HFF-Myc (cell line): ENCODE data around the gene KCNN1.

Experiments used
- DNase-seq: peaks from one replicate; pipeline ENCODE4 v3.0.0-alpha.2; 2011; ENCODE audit warnings: low read depth; ENCODE audit errors: extremely low read depth
- H3K4me3 ChIP-seq: replicated peaks from 2 replicates; pipeline ENCODE4 v1.5.1; 2011; ENCODE audit warnings: low read depth, mild to moderate bottlenecking, control low read depth, low read length
- CTCF ChIP-seq: IDR thresholded peaks from 2 replicates; pipeline ENCODE4 v1.5.1; 2012; ENCODE audit warnings: mild to moderate bottlenecking, low read depth, low read length, control low read depth; ENCODE audit errors: missing control alignments

KCNN1 gene

GRCh38 chr19:18010149-18010548 lies 43.2 kb downstream of the KCNN1 start:
- DNase-seq: no peak
- H3K4me3 ChIP-seq: no peak overlapping the region
- TF ChIP-seq CTCF: no peak

DNA sequence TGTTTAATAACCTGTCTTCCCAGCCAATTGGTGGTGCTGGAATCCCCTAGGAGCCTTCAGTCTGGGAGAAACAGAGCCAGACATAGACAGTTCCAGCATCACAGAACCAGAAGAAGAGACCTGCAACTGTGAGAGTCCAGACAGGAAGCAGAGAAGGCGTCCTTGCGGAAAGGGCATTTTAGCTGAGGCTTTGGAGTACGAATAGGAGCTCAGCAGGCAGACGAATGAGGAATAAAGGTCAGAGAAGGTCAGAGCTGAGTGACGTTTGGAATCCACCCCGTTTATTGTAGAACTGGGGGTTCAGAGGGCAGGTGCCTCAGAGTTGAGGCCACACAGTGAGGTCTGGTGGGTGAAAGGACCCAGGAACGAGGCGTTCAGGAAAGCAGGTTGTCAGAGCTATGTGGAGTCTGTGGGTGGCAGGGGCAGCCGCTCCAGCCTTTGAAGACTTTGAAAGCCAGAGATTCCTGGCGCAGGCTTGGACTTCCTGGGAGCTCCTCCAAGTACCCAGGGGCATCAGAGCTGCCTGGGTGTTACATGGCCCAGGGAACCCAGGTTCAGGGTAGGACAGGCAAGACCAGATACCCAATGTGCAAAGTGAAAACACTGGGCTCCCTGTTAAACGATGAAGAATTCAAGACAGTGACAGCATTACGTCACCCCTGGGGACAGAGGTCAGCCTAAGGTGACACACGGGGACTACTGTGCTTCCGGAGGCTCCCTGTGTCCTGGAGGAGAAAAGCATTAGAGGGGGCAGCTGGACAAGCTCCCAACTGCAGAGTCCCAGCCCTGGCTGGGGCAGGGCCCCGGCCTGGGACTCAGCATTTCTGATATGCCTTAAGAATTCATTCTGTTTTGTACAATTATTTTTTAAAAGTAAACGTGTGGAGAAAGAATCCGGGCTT lies 46.6 kb downstream of the KCNN1 start:
- no peak overlapping the region for H3K4me3 ChIP-seq
- no peak for TF ChIP-seq CTCF
- no peak for DNase-seq

- DNase-seq: no peak
- no peak overlapping the region for H3K4me3 ChIP-seq
- TF ChIP-seq CTCF: no peak
Observed at GRCh38 chr19:18014197-18014596, 47.3 kb downstream of the KCNN1 start.

DNA sequence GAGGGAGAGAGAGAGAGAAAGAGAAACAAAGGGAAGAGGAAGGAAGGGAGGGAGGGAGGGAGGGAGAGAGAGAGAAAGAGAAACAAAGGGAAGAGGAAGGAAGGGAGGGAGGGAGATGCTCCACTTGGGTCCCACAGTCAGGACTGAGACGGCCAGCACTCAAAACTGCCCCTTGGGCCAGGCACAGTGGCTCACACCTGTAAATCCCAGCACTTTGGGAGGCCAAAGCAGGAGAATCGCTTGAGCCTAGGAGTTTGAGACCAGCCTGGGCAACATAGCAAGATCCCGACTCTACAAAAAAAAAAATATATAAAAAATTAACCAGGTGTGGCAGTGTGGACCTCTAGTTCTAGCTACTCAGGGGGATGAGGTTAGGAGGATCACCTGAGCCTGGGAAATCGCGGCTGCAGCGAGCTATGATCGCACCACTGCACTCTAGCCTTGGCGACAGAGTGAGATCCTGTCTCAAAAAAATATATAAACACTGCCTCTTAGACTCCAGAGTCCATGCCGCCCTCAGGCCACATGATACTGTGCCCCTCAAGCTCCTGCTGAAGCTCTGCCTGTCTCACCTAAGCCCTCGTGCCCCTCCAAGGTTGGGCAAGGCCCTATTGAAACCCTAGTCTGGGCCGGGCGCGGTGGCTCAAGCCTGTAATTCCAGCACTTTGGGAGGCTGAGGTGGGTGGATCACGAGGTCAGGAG lies 49.5 kb downstream of the KCNN1 start:
- H3K4me3 ChIP-seq: no peak overlapping the region
- no peak for TF ChIP-seq CTCF
- DNase-seq: no peak

GRCh38 chr19:18017275-18018083 lies 50.6 kb downstream of the KCNN1 start:
- no peak for DNase-seq
- no peak overlapping the region for H3K4me3 ChIP-seq
- no peak for TF ChIP-seq CTCF

- no peak for TF ChIP-seq CTCF
- DNase-seq: no peak
- H3K4me3 ChIP-seq: no peak overlapping the region
Observed at GRCh38 chr19:18020212-18021085, 53.5 kb downstream of the KCNN1 start.
